HepG2 (cell line): ENCODE results near the gene NT5DC2. TPM values are rescaled to one million over a fixed set of nuclear protein-coding genes. Genes with fewer than 3 reads are reported as not detected.

Experiments used
- ATAC-seq: fragments of 200-7000 bp; cut with Tn5 transposase; 3 replicates; pipeline ENCODE4 v1.9.1; 2020; ENCODE audit warnings: mild to moderate bottlenecking, moderate library complexity
- BruUV-seq: library from RNA; stranded (reverse); fragments of 400-500 nt; replicated peaks from 2 replicates; lab custom pipeline; 2021; lab: Mats Ljungman, UMichigan
- CTCF ChIA-PET: fragments of 300-600 bp; formaldehyde crosslinking; extraction: SDS; loops from one replicate; lab custom pipeline; 2021; ENCODE audit warnings: low total read pairs, inconsistent platforms, low intra/inter-chr PET ratio; lab: Yijun Ruan, JAX
- POLR2A ChIA-PET: fragments of 350-600 bp; sonication (Branson Sonifier 250); formaldehyde crosslinking; loops from one replicate; lab custom pipeline; 2020; ENCODE audit warnings: antibody characterized with exemption, inconsistent platforms; lab: Yijun Ruan, JAX
- DNase-seq: peaks from one replicate; pipeline ENCODE4 v3.0.0-alpha.2; 2015; ENCODE audit warnings: low spot score
- FAIRE-seq: peaks from 3 replicates; lab custom pipeline; 2011; peaks lifted over from hg19 to GRCh38; lab: Jason Lieb, UNC
- H2AFZ ChIP-seq: one replicate; pipeline ENCODE4 v1.6.1; 2011; ENCODE audit warnings: low read length, inconsistent platforms
- H3K27ac ChIP-seq: fragments of 300-600 bp; 3 replicates; pipeline ENCODE4 v1.8.0; 2011; ENCODE audit warnings: mixed run types, mild to moderate bottlenecking, mixed read lengths, low read length, inconsistent platforms; ENCODE audit not compliant: insufficient read depth; ENCODE audit errors: extremely low read length
- H3K27me3 ChIP-seq, 2 experiments: fragments of 200-600 bp in 1 of 2; 2 replicates in 1 of 2; 3 replicates in 1 of 2; pipeline versions ENCODE4 v1.6.0 to v1.8.0; 2011; ENCODE audit warnings: low read length in 2 of 2, mild to moderate bottlenecking in 2 of 2, moderate library complexity in 2 of 2, inconsistent platforms in 1 of 2; ENCODE audit not compliant: insufficient read depth in 2 of 2, control insufficient read depth in 1 of 2
- H3K36me3 ChIP-seq, 2 experiments: fragments of 200-600 bp in 1 of 2; replicated peaks in 1 of 2; 2 replicates in 1 of 2; 3 replicates in 1 of 2; pipeline versions ENCODE4 v1.5.1 to v1.8.0; 2011; ENCODE audit warnings: low read length in 2 of 2, inconsistent platforms in 1 of 2; ENCODE audit not compliant: insufficient read depth in 2 of 2, control insufficient read depth in 1 of 2
- H3K4me1 ChIP-seq: 2 replicates; pipeline ENCODE4 v1.5.1; 2012; ENCODE audit warnings: low read length, inconsistent platforms; ENCODE audit not compliant: insufficient read depth
- H3K4me2 ChIP-seq: 2 replicates; pipeline ENCODE4 v1.6.0; 2011; ENCODE audit warnings: low read depth, low read length, inconsistent platforms
- H3K4me3 ChIP-seq, 3 experiments: fragments of 200-600 bp in 1 of 3; sonication (generic), shearing (Covaris generic) in 1 of 3; replicated peaks in 1 of 3; 2 replicates each; pipeline ENCODE4 v1.5.1; 2011 to 2016; ENCODE audit warnings: low read length in 3 of 3, inconsistent platforms in 2 of 3, low read depth in 2 of 3, mild to moderate bottlenecking in 2 of 3, control low read depth in 1 of 3, mixed read lengths in 1 of 3; ENCODE audit not compliant: insufficient read depth in 1 of 3
- H3K79me2 ChIP-seq: one replicate; pipeline ENCODE4 v1.6.1; 2011; ENCODE audit warnings: low read length, inconsistent platforms; ENCODE audit not compliant: insufficient read depth
- H3K9ac ChIP-seq: 2 replicates; pipeline ENCODE4 v1.6.0; 2011; ENCODE audit warnings: mild to moderate bottlenecking, low read depth, low read length, inconsistent platforms; ENCODE audit not compliant: insufficient read depth
- H3K9me3 ChIP-seq: 2 replicates; pipeline ENCODE4 v1.5.1; 2012; ENCODE audit warnings: mild to moderate bottlenecking, low read length
- H4K20me1 ChIP-seq: 2 replicates; pipeline ENCODE4 v1.6.0; 2011; ENCODE audit warnings: inconsistent platforms, mild to moderate bottlenecking, low read length, moderate library complexity; ENCODE audit not compliant: insufficient read depth
- DNMT3B ChIP-seq: conservative IDR thresholded peaks from 2 replicates; pipeline ENCODE4 v1.6.1; 2016; ENCODE audit warnings: missing biosample characterization, control low read depth
- KLF15 ChIP-seq: sonication (generic); formaldehyde crosslinking; IDR thresholded peaks from 2 replicates; pipeline ENCODE4 v1.8.1; 2023; ENCODE audit warnings: borderline replicate concordance, mild to moderate bottlenecking, inconsistent platforms, missing genetic modification reagents, mixed read lengths
- NR2F6 ChIP-seq, 2 experiments: IDR thresholded peaks; 2 replicates each; pipeline ENCODE4 v1.6.1; 2016; ENCODE audit warnings: antibody characterized with exemption in 1 of 2, mild to moderate bottlenecking in 1 of 2
- POLR2G ChIP-seq: fragments of 200-400 bp; formaldehyde crosslinking; IDR thresholded peaks from 2 replicates; pipeline ENCODE4 v1.6.1; 2018; ENCODE audit warnings: mild to moderate bottlenecking, low read depth, low read length, moderate library complexity
- REL ChIP-seq: sonication (generic); formaldehyde crosslinking; conservative IDR thresholded peaks from 2 replicates; pipeline ENCODE4 v1.8.0; 2022; ENCODE audit warnings: mild to moderate bottlenecking, missing genetic modification reagents, moderate library complexity
- SMYD3 ChIP-seq: sonication (generic); formaldehyde crosslinking; IDR thresholded peaks from 2 replicates; pipeline ENCODE4 v1.8.1; 2023; ENCODE audit warnings: mild to moderate bottlenecking, missing genetic modification reagents
- SNAPC2 ChIP-seq: sonication (generic); formaldehyde crosslinking; IDR thresholded peaks from 2 replicates; pipeline ENCODE4 v1.8.1; 2022; ENCODE audit warnings: mild to moderate bottlenecking, missing genetic modification reagents
- ZBTB38 ChIP-seq: sonication (generic); formaldehyde crosslinking; IDR thresholded peaks from 2 replicates; pipeline ENCODE4 v1.5.1; 2020; ENCODE audit warnings: mild to moderate bottlenecking, missing genetic modification reagents
- ZKSCAN1 ChIP-seq: fragments of 150-350 bp; IDR thresholded peaks from 2 replicates; pipeline ENCODE4 v1.6.1; 2014; ENCODE audit warnings: low read length
- ZNF136 ChIP-seq: sonication (generic); formaldehyde crosslinking; IDR thresholded peaks from 2 replicates; pipeline ENCODE4 v1.8.1; 2022; ENCODE audit warnings: low read depth, mild to moderate bottlenecking, moderate library complexity, missing genetic modification reagents
- ZNF30 ChIP-seq: sonication (generic); formaldehyde crosslinking; IDR thresholded peaks from 2 replicates; pipeline ENCODE4 v1.5.0; 2020; ENCODE audit warnings: mild to moderate bottlenecking, missing genetic modification reagents
- ZNF484 ChIP-seq: sonication (generic); formaldehyde crosslinking; IDR thresholded peaks from 2 replicates; pipeline ENCODE4 v1.5.1; 2020; ENCODE audit warnings: mild to moderate bottlenecking, low read depth, missing genetic modification reagents, borderline replicate concordance
- ZNF547 ChIP-seq: sonication (generic); formaldehyde crosslinking; IDR thresholded peaks from 2 replicates; pipeline ENCODE4 v1.5.1; 2020; ENCODE audit warnings: mild to moderate bottlenecking, missing genetic modification reagents
- ZNF589 ChIP-seq: sonication (generic); formaldehyde crosslinking; conservative IDR thresholded peaks from 2 replicates; pipeline ENCODE4 v1.8.0; 2022; ENCODE audit warnings: mild to moderate bottlenecking, moderate library complexity, missing genetic modification reagents
- ZNF678 ChIP-seq: sonication (generic); formaldehyde crosslinking; IDR thresholded peaks from 2 replicates; pipeline ENCODE4 v1.4.0; 2020; ENCODE audit warnings: mild to moderate bottlenecking, missing genetic modification reagents
- ZNF83 ChIP-seq: sonication (generic); formaldehyde crosslinking; IDR thresholded peaks from 2 replicates; pipeline ENCODE4 v1.4.0; 2020; ENCODE audit warnings: missing genetic modification reagents, mild to moderate bottlenecking, borderline replicate concordance
- WGBS: methylation state at CpG from one replicate; pipeline ENCODE4 v1.1.6; 2017; ENCODE audit warnings: low lambda C conversion rate; 5-methylcytosine and 5-hydroxymethylcytosine counted together
- in situ Hi-C: cut with HindIII; loops from 2 replicates; pipeline ENCODE4 v1.10.0; 2017; ENCODE audit warnings: low pct_unique_long_range_greater_than_20kb; ENCODE audit not compliant: extremely low pct_ligation_motif_present
- intact Hi-C: fragments of 100-400 bp; cut with micrococcal nuclease; formaldehyde crosslinking; loops from one replicate; pipeline ENCODE4 v1.10.0; 2022; ENCODE audit not compliant: unreplicated experiment
- polyA plus RNA-seq, 8 experiments: library from polyadenylated mRNA; depleted of rRNA in 3 of 8; stranded (reverse) in 7 of 8; unstranded in 1 of 8; fragments of >200 nt; fragmentation: Illumina TruSeq in 4 of 8; extraction: Trizol in 4 of 8; gene quantifications; 2 replicates each; pipeline versions ENCODE4 v1.2.1 to v1.2.3, GENCODE V29; 2011 to 2016; ENCODE audit warnings: low read depth in 4 of 8, missing spikeins in 1 of 8, mixed read lengths in 1 of 8; ENCODE audit not compliant: insufficient read depth in 1 of 8
- total RNA-seq, 5 experiments: library from RNA; depleted of rRNA; stranded (reverse); fragments of >200 nt; fragmentation: Illumina TruSeq; extraction: Trizol; gene quantifications; 2 replicates each; pipeline ENCODE4 v1.2.3, GENCODE V29; 2016; ENCODE audit warnings: low read depth in 1 of 5
- TF ChIP-seq, protein P1 (sequence below): sonication (generic); formaldehyde crosslinking; conservative IDR thresholded peaks from 2 replicates; pipeline ENCODE4 v1.8.1; 2023; ENCODE audit warnings: missing genetic modification reagents

NT5DC2 gene
- total and polyA plus RNA-seq, 2 of the 13 experiments (the other 11 are each of a cell fraction or from before 2014, with no cell fraction given) = 131 to 240 TPM

DNA sequence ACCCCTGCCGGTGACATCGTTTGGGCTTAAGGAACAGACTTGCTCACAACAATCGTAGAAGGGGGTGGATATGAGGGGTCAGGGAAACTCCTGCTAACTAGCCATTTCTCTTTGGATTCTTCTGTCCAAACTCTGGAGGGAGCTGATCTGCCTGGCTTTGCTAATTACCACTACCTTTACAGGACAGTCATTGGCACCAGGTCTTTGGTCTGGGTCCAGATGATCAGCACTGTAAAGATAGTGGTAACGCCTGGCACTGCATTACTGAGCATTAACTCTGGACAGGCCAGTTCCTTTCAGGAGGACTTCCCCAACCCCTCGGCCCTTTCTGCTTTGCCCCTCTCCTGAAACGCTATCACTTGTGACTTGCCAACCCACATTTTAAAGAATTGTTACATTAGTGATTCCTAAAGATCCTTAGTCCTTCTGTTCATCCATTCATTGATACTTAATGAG lies 3.5 kb upstream of the NT5DC2 start:
- intact Hi-C loops = no loop called here
- H2AFZ ChIP-seq = no peak overlapping the region
- H3K27me3 ChIP-seq = no peaks in the 10 kb centered on the region; a peak in 1 of 5 replicates
- DNase-seq (no peak), ATAC-seq (peak; percentile 0)
- H3K9me3 ChIP-seq = no peaks in the 10 kb centered on the region
- TF ChIP-seq ZNF30 (CRISPR knock-in tag) (no peak), ZNF547 (CRISPR knock-in tag) (0 out of 2 replicates have a peak, but pooled peaks have one; percentile 5), ZNF83 (CRISPR knock-in tag) (peak; percentile 57; the same call in 1 of the 2 replicates), KLF15 (no peak), ZBTB38 (CRISPR knock-in tag) (peak; percentile 1; the same call in 1 of the 2 replicates), ZKSCAN1 (no peak), ZNF484 (CRISPR knock-in tag) (0 out of 2 replicates have a peak, but pooled peaks have one; percentile 57), DNMT3B (CRISPR knock-in tag) (peak; percentile 85; the same call in 1 of the 2 replicates), NR2F6 (IDR thresholded peaks at IDR 0.05) (no peak), NR2F6 (CRISPR knock-in tag; IDR thresholded peaks at IDR 0.05) (0 out of 2 replicates have a peak, but pooled peaks have one; percentile 43), ZNF678 (CRISPR knock-in tag) (no peak), SMYD3 (0 out of 2 replicates have a peak, but pooled peaks have one; percentile 71), REL (0 out of 2 replicates have a peak, but pooled peaks have one; percentile 39), SNAPC2 (CRISPR knock-in tag) (0 out of 2 replicates have a peak, but pooled peaks have one; percentile 3), POLR2G (no peak), ZNF589 (CRISPR knock-in tag) (0 out of 2 replicates have a peak, but pooled peaks have one; percentile 2), ZNF136 (CRISPR knock-in tag) (no peak)
- TF ChIP-seq, protein P1, sequence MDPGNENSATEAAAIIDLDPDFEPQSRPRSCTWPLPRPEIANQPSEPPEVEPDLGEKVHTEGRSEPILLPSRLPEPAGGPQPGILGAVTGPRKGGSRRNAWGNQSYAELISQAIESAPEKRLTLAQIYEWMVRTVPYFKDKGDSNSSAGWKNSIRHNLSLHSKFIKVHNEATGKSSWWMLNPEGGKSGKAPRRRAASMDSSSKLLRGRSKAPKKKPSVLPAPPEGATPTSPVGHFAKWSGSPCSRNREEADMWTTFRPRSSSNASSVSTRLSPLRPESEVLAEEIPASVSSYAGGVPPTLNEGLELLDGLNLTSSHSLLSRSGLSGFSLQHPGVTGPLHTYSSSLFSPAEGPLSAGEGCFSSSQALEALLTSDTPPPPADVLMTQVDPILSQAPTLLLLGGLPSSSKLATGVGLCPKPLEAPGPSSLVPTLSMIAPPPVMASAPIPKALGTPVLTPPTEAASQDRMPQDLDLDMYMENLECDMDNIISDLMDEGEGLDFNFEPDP (CRISPR knock-in tag) = 0 out of 2 replicates have a peak, but pooled peaks have one; percentile 74
- TF ChIP-seq, all 625 proteins: peak for 11
- BruUV-seq = TSS peak; percentile 60
- ChIA-PET POLR2A (no interaction called here), CTCF (no interaction called here)
- Histone ChIP-seq H3K36me3 (peaks cover 0 to 18% of the 10 kb centered on the region in 2 experiments; a peak in 3 of 5 replicates), H3K9ac (peak overlapping the region; percentile 93), H3K27ac (peak overlapping the region; percentile 87), H3K4me2 (peak overlapping the region; percentile 98), H3K4me1 (peaks cover 54% of the 10 kb centered on the region), H3K79me2 (peaks cover 52% of the 10 kb centered on the region), H3K4me3 (peak overlapping the region; percentile 54 to 86 (median 62)), H4K20me1 (peaks cover 13% of the 10 kb centered on the region)
- in situ Hi-C loops = no loop called here
- 0% methylated on average over 3 of the region's 6 CpGs for WGBS
- FAIRE-seq = no peak
